ENCODE results near the gene TRIM22. TPM values are rescaled to one million over a fixed set of nuclear protein-coding genes. Genes with fewer than 3 reads are reported as not detected.

TRIM22 gene
- total RNA-seq, 1 experiment from 2014 or later: 0.61 TPM

- TF ChIP-seq EZH2 (IDR thresholded peaks at IDR 0.05) (no peak), YY1 (IDR thresholded peaks at IDR 0.05; ENCODE audit: extremely low read depth, insufficient replicate concordance, low read depth, low read length) (no peak), CEBPB (IDR thresholded peaks at IDR 0.05; ENCODE audit: low read depth) (no peak), RAD21 (IDR thresholded peaks at IDR 0.05; ENCODE audit: low read depth) (no peak), EZH2phosphoT487 (IDR thresholded peaks at IDR 0.05; ENCODE audit: borderline replicate concordance) (no peak), FOSL1 (IDR thresholded peaks at IDR 0.05; ENCODE audit: low read depth) (no peak), SRF (IDR thresholded peaks at IDR 0.05; ENCODE audit: low read depth) (no peak), ZBTB33 (IDR thresholded peaks at IDR 0.05; ENCODE audit: extremely low read depth, insufficient replicate concordance, low read length) (no peak), POLR2A (IDR thresholded peaks at IDR 0.05; ENCODE audit: borderline replicate concordance, extremely low read depth, insufficient read depth, insufficient read length) (no peak), ELF1 (IDR thresholded peaks at IDR 0.05; ENCODE audit: borderline replicate concordance, low read depth) (no peak)
- H3K79me2 ChIP-seq (ENCODE audit: insufficient read depth, low read length): no peaks in the 10 kb centered on the region
- no peak overlapping the region for H3K27ac ChIP-seq (ENCODE audit: low read depth, low read length)
- H3K4me2 ChIP-seq (ENCODE audit: low read length): no peak overlapping the region
- CTCF ChIA-PET: no interaction called here
- no peaks in the 10 kb centered on the region for H3K9me3 ChIP-seq (ENCODE audit: control insufficient read depth in 1 of 2, insufficient read depth in 1 of 2, low read depth in 1 of 2, low read length in 2 of 2)
- ATAC-seq (no peak), DNase-seq (ENCODE audit: low read depth, low spot score) (no peak)
- no peaks in the 10 kb centered on the region for H3K36me3 ChIP-seq (ENCODE audit: control insufficient read depth in 1 of 2, insufficient read depth in 2 of 2, low read length in 2 of 2)
- no peak overlapping the region for H3K9ac ChIP-seq (ENCODE audit: low read length)
- H3K27me3 ChIP-seq (ENCODE audit: insufficient read depth, low read length): peaks cover 59% of the 10 kb centered on the region
- H3K4me3 ChIP-seq (replicated peaks in 1 of 2; ENCODE audit: low read depth in 1 of 2, low read length in 2 of 2): no peak overlapping the region
- no TSS peak for BruUV-seq (replicated peaks)
- RAD21 ChIA-PET (ENCODE audit: low non-redundant PET in 1 of 2, low total read pairs in 2 of 2, uncharacterized antibody in 2 of 2, unreplicated experiment in 2 of 2): no interaction called here
- H3K4me1 ChIP-seq (ENCODE audit: control insufficient read depth in 1 of 2, insufficient read depth in 2 of 2, low read length in 2 of 2): no peaks in the 10 kb centered on the region
- intact Hi-C loops (cut with micrococcal nuclease): no loop called here
- H3K9me2 ChIP-seq (ENCODE audit: insufficient read depth): no peaks in the 10 kb centered on the region
- POLR2A ChIA-PET: no interaction called here
- no peaks in the 10 kb centered on the region for H4K20me1 ChIP-seq (ENCODE audit: insufficient read depth)
- no peak overlapping the region for H2AFZ ChIP-seq (ENCODE audit: low read depth, low read length, poor library complexity, severe bottlenecking)
These were observed 30.3 kb downstream of the TRIM22 start for GRCh38 chr11:5719703-5720495.

Data from HCT116 (cell line).